Activated naive CD8-positive, alpha-beta T cell treated with anti-CD3 and anti-CD28 coated beads for 36 hours (primary cell): ENCODE results near the gene NPHS1. TPM values are rescaled to one million over a fixed set of nuclear protein-coding genes. Genes with fewer than 3 reads are reported as not detected.
"Not testable (repeated sequence)": the region's sequence is repeated elsewhere in the genome, so short reads cannot be mapped to it uniquely, and the experiment has no call there.

Experiments used
- DNase-seq: peaks from one replicate; pipeline ENCODE4 v3.0.0; 2021
- H3K27ac Mint-ChIP-seq: one replicate; pipeline ENCODE4 v1.8.0; 2022; ENCODE audit warnings: mild to moderate bottlenecking, moderate library complexity, mixed read lengths
- H3K27me3 Mint-ChIP-seq: one replicate; pipeline ENCODE4 v1.8.0; 2022; ENCODE audit warnings: mild to moderate bottlenecking, mixed read lengths
- H3K36me3 Mint-ChIP-seq: one replicate; pipeline ENCODE4 v1.8.0; 2021; ENCODE audit warnings: mild to moderate bottlenecking, mixed read lengths
- H3K4me1 Mint-ChIP-seq: one replicate; pipeline ENCODE4 v1.8.0; 2021; ENCODE audit warnings: mixed read lengths
- H3K4me3 Mint-ChIP-seq: one replicate; pipeline ENCODE4 v1.8.0; 2022; ENCODE audit warnings: mild to moderate bottlenecking, moderate library complexity, mixed read lengths
- H3K9me3 Mint-ChIP-seq: one replicate; pipeline ENCODE4 v1.8.0; 2022; ENCODE audit warnings: mixed read lengths
- total RNA-seq, 2 experiments: library from RNA; stranded (reverse); gene quantifications; one replicate each; pipeline ENCODE4 v1.2.3, GENCODE V29; 2021

NPHS1 gene
- total RNA-seq, 2 experiments from 2014 or later = 0.36 to 0.49 TPM

DNA sequence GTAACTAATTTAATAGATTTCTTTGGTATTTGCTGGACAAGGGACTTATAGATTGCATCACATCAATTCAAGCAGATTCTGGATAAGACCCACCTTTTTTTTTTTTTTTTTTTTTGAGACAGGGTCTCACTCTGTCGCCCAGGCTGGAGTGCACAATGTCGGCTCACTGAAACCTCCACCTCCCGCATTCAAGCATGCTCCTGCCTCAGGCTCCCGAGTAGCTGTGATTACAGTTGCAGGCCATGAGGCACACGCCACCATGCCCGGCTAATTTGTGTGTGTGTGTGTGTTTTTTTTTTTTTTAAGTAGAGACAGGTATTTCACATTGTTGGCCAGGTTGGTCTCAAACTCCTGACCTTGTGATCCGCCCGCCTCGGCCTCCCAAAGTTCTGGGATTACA lies 35.5 kb downstream of the NPHS1 start:
- H3K27ac Mint-ChIP-seq = no peak overlapping the region
- H3K4me3 Mint-ChIP-seq = no peak overlapping the region
- no peaks in the 10 kb centered on the region for H3K36me3 Mint-ChIP-seq
- peaks cover 2% of the 10 kb centered on the region for H3K4me1 Mint-ChIP-seq
- peaks cover 5% of the 10 kb centered on the region for H3K27me3 Mint-ChIP-seq
- no peaks in the 10 kb centered on the region for H3K9me3 Mint-ChIP-seq
- DNase-seq = no peak

DNA sequence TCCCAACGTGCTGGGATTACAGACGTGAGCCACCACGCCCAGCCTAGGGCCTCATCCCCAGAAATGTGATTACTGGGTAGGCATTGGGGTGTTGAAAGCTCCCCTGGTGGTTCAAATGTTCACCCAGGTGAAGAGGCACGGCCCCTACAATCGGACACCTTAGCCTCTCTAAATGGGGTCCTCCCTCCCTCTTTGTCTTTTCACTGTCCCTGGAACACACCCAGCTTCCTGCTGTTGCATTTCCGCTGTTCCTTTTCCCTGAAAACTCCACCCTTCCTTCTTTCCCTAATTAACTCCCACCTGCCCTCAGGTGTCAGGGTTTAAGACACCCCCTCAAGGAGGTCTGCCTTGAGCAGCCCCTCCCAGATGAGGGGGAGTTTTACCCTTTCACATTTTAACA lies 36.0 kb downstream of the NPHS1 start:
- Mint-ChIP-seq H3K36me3 (no peaks in the 10 kb centered on the region), H3K4me1 (peaks cover 2% of the 10 kb centered on the region), H3K4me3 (no peak overlapping the region), H3K27ac (no peak overlapping the region), H3K27me3 (peaks cover 9% of the 10 kb centered on the region), H3K9me3 (no peaks in the 10 kb centered on the region)
- DNase-seq = no peak

DNA sequence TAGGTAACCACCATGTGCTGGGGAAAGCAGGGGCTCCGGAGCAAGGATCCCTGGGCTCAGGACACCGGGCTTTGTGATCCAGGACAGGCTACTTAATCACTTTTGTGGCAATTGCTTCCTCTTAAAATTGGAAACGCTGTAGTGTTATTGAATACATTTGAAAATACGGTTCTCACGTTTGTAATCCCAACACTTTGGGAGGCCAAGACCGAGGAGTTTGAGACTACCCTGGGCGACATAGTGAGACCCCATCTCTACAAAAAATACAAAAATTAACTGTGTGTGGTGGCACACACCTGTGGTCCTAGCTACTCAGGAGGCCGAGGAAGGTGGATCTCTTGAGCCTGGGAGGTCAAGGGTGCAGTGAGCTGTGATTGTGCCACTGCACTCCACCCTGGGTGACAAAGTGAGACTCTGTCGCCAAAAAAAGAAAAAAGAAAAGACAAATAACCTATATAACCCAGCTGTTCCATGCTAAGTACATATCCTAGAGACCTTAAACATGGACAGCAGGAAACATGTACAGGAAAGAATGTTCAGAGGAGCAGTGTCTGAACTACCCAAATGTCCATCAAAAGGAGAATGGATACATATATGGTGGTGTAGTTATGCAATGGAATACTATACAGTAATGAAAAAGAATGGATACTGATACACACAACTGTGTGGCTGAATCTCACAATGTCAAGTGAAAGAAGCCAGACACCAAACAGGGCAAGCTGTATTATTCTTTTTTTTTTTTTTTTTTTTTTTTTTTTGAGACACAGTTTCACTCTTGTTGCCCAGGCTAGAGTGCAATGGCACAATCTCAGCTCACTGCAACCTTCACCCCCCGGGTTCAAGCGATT lies 39.0 kb downstream of the NPHS1 start:
- Mint-ChIP-seq H3K27me3 (peaks cover 23% of the 10 kb centered on the region), H3K4me1 (no peaks in the 10 kb centered on the region), H3K36me3 (no peaks in the 10 kb centered on the region), H3K9me3 (no peaks in the 10 kb centered on the region), H3K4me3 (no peak overlapping the region), H3K27ac (no peak overlapping the region)
- DNase-seq = no peak

DNA sequence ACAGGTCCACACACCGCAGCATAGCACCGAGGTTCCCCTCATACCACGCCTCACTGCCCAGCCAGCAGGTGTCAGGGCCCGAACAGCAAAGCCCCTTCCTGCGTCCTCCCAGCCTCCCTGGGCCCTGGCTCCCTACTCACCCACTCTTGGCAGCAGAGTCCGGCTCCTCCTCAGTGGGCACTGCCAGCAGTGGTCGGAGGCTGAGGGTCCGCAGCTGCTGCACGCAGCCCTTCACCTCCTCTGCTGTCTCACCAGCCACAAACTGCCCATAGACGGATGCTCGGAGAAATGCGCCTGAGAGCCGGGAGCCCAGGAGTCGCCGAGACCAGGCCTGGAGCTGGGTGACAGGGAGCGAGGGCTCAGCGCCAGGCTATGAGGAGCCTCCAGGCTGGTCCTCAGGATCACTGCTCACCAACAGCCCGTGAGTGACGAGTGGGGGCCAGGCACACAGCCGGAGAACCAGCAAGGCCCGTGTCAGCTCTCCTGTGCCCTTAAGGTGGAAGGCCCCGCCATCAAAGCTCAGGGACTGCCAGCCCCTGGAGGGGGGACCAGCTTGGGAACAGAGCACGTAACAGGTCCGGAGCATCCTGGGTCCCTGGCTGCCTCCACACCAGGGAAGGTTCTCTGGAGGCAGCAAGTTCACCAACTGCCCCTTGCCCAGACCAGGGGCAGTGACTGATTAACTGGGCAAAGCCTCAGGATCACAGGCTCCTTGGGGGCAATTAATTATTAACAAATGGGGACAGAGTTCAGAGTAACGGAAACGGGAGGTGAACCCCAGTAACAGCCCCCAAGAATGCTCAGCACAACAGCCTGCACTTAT lies 39.9 kb downstream of the NPHS1 start, which contains the start of gene PRODH2:
TSS of gene PRODH2 (minus strand) at position 626 of the 823 bp plus-strand sequence. CDS start at position 586, 40 bp downstream.
- Mint-ChIP-seq H3K4me1 (no peaks in the 10 kb centered on the region), H3K9me3 (no peaks in the 10 kb centered on the region), H3K36me3 (no peaks in the 10 kb centered on the region), H3K27ac (no peak within 1 kb of the TSS), H3K27me3 (peaks cover 23% of the 10 kb centered on the region), H3K4me3 (no peak within 1 kb of the TSS)
- no peak for DNase-seq

DNA sequence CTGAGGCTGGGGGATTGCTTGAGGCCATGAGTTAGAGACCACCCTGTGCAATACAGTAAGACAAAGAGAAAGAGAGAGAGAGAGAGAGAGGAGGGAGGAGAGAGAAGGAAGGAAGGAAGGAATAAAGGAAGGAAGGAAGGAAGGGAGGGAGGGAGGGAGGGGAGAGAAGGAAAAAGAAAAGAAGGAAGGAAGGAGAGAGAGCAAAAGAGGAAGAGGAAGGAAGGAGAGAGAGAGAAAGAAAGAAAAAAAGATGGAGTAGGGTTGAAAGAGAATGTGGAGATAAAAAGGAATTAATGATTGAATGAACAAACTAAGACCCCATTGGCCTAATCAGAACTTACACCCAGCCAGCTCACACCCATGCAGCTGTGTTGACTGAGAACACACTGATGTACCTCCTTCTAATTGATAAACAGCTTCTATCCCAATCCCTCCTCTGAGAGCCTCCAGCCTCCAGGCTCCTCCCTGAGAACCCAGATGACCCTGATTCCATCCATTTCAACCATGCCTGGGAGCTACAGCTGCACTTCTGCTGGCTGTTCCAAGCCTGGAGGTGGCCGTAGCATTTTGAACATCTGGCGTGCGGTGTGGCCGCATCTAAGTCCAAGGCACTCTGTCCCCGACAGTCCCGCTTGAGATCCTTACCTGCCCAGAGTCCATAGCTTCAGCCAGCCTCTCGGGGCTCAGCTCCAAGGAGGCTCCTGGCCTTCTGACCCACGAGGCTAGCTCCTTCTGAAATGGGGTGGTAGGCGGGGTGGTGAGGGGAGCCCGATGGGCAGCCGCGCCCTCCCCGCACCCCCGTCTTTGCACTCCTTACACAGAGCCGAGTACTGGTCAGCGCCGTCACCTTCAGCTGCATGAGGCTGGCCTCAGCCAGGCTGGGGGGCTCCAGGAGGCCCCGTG lies 40.7 kb downstream of the NPHS1 start:
- Mint-ChIP-seq H3K36me3 (no peaks in the 10 kb centered on the region), H3K27ac (no peak overlapping the region), H3K27me3 (peaks cover 21% of the 10 kb centered on the region), H3K4me3 (no peak overlapping the region), H3K4me1 (no peaks in the 10 kb centered on the region), H3K9me3 (no peaks in the 10 kb centered on the region)
- DNase-seq = no peak

DNA sequence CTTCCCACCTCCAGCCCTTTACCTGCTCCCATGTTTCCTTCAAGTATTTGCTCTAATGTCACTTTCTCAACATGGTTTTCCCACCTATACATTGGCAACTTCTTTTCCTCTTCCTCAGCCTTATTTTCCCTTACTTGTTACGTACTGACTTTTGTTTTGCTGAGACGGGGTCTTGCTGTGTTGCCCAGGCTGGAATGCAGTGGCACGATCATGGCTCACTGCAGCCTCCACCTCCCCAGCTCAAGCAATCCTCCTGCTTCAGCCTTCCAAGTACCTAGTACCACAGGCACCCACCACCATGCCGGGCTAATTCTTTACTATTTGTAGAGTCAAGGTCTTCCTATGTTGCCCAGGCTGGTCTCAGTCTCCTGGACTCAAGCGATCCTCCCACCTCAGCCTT lies 44.7 kb downstream of the NPHS1 start:
- H3K4me1 Mint-ChIP-seq = peaks cover 6% of the 10 kb centered on the region
- peaks cover 22% of the 10 kb centered on the region for H3K27me3 Mint-ChIP-seq
- H3K36me3 Mint-ChIP-seq = no peaks in the 10 kb centered on the region
- DNase-seq = no peak
- H3K9me3 Mint-ChIP-seq = no peaks in the 10 kb centered on the region
- H3K4me3 Mint-ChIP-seq = no peak overlapping the region
- no peak overlapping the region for H3K27ac Mint-ChIP-seq

DNA sequence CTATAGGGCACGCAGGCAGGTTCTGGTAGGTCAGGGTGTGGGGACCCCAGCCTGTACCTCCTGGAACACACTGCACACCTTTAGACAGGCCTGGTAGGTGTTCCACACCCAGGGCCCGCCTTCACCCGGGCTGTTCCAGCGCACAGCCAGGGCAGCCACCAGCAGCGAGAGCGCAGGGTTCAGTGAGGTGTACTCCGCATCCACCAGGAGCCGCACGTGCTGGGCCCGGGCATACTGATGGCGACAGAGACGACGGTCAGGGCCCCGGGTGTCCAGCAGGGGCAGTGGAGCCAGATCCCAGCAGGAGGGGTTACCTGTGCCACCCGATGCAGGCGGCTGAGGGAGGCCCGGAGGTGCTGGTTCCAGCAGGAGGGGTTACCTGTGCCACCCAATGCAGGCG lies 45.7 kb downstream of the NPHS1 start:
- H3K27ac Mint-ChIP-seq = no peak overlapping the region
- no peaks in the 10 kb centered on the region for H3K9me3 Mint-ChIP-seq
- peaks cover 6% of the 10 kb centered on the region for H3K4me1 Mint-ChIP-seq
- no peak overlapping the region for H3K4me3 Mint-ChIP-seq
- no peaks in the 10 kb centered on the region for H3K36me3 Mint-ChIP-seq
- H3K27me3 Mint-ChIP-seq = peaks cover 21% of the 10 kb centered on the region
- no peak for DNase-seq

DNA sequence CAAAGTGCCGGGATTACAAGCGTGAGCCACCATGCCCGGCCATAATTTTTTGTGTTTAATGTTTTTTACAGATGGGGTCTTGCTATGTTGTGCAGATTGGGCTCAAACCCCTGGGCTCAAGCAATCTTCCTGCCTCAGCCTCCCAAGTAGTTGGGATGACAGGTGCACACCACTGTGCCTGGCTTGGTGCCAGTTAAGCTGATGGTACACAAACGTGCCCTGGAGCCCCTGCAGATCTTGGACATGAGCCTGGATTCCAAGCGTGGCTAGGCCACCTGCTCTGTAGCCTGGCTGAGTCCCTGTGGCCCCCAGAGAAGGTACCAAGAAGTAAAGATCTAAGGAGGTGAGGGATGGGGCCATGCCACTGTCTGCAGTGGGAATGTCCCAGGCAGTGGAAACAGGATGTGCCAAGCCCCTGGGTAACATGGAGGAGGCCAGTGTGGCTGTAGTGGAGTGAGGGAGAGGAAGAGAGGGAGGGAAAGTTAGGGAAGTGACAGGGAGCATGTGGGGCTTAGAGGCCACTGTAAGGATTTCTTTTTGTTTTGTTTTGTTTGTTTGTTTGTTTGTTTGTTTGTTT lies 46.7 kb downstream of the NPHS1 start:
- Mint-ChIP-seq H3K9me3 (no peaks in the 10 kb centered on the region), H3K27me3 (peaks cover 13% of the 10 kb centered on the region), H3K36me3 (no peaks in the 10 kb centered on the region), H3K4me3 (no peak overlapping the region), H3K27ac (no peak overlapping the region), H3K4me1 (peaks cover 6% of the 10 kb centered on the region)
- DNase-seq = no peak

DNA sequence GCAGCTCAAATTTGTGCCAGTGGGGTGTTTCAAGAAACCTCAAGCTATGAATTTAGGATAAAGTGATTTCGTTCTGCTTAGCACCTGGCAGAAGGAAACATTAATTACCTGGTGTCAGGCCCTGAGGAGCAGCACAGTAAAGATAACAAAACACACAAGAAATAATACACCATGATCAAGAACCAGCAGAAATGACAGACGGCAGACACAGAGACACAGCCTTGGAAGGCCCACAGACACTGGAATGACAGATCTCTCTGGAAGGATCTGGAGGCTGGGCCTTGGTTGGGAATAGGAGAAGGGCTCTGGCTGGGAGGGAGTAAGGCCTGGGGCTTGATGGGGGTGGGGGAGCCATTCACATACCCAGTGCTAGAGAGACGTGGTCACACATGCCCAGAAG lies 50.5 kb downstream of the NPHS1 start:
- Mint-ChIP-seq H3K27me3 (peaks cover 30% of the 10 kb centered on the region), H3K36me3 (no peaks in the 10 kb centered on the region), H3K4me1 (peaks cover 14% of the 10 kb centered on the region)

DNA sequence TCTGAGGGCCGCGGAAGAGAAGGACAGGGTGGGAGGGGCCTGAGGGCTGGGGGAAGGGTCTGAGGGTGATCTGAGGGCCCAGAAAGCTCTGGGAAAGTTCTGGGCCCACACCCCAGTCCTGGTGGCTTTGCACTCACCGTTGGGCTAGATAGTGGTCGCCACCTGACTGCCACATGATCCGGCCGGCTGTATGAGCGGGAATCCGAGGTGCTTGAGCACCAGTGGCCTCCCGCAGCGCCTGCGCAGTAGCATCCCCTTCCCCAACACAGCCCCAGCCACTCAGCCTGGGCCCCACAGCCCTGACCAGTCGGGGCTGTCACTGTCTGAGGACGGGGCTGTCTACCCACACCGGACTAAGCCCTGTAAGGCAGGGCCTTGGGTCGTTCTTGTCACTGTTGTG lies 54.6 kb downstream of the NPHS1 start:
- no peak overlapping the region for H3K27ac Mint-ChIP-seq
- H3K36me3 Mint-ChIP-seq = no peaks in the 10 kb centered on the region

More for the DNA sequence above, 50.5 kb downstream of the NPHS1 start:
- DNase-seq = no peak
- no peak overlapping the region for H3K27ac Mint-ChIP-seq
- H3K4me3 Mint-ChIP-seq = no peak overlapping the region
- no peaks in the 10 kb centered on the region for H3K9me3 Mint-ChIP-seq

DNA sequence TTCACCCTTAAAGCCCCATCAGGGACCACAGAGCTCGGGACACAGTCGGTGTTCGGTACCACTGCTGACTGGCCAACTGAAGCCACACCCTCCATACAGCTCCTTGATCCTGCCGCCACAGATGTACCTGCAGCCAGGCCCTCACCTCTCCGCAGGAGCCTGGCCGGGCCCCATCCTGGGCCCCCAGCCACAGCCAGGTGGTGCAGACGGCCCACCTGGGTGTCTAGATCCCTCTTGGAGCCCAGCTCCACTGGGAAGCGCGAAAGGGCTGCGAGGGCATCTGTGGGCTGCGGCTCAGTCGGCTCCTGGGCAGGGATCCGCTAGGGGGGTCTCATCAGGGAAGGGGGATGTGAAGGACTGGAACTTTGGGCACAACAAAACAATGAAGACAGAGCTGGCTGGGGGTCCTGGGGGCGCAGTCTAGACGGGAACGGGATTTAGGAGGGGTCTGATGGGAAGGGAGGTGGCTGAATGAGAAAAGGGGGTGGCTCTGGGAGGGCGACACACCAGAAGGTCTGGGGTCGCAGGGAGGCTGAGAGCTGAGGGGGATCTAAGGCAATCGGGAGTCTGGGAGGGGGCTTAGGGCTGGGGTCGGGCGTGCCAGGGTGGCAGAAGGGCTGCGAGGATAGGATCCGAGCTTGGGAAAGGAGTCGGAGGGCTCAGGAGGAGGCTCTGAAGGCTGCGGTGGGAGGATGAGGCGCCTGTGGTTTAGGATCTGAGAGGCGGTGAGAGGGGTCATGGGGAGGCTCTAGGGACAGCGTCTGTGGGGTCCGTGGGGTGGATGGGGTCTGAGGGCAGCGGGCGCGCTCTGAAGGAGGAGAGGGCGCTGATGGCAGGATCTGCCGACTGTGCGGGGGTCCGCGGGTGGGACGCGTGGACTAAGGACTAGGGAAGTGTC lies 55.4 kb downstream of the NPHS1 start:
- H3K4me1 Mint-ChIP-seq = peaks cover 8% of the 10 kb centered on the region
- no peak overlapping the region for H3K4me3 Mint-ChIP-seq
- H3K27me3 Mint-ChIP-seq = peaks cover 46% of the 10 kb centered on the region
- DNase-seq = no peak
- H3K36me3 Mint-ChIP-seq = no peaks in the 10 kb centered on the region
- no peaks in the 10 kb centered on the region for H3K9me3 Mint-ChIP-seq
- no peak overlapping the region for H3K27ac Mint-ChIP-seq

More for the DNA sequence above, 54.6 kb downstream of the NPHS1 start:
- no peak for DNase-seq
- H3K9me3 Mint-ChIP-seq = no peaks in the 10 kb centered on the region
- H3K27me3 Mint-ChIP-seq = peaks cover 46% of the 10 kb centered on the region
- H3K4me3 Mint-ChIP-seq = no peak overlapping the region
- peaks cover 8% of the 10 kb centered on the region for H3K4me1 Mint-ChIP-seq

DNA sequence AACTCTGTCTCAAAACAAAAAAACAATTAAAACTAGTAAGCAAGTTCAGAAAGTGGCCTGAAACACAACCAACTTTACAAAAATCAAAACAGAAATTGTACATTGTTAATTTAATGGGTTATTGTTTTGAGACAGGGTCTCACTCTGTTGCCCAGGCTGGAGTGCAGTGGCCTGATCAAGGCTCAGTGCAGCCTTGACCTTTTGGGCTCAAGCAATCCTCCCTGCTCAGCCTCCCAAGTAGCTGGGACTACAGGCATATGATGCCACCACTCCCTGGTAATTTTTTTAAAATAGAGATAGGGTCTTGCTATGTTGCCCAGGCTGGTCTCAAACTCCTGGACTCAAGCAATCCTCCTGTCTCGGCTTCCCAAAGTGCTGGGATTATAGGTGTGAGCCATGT lies 56.7 kb downstream of the NPHS1 start:
- not testable (repeated sequence) for H3K36me3 Mint-ChIP-seq, H3K27ac Mint-ChIP-seq, H3K9me3 Mint-ChIP-seq, H3K4me3 Mint-ChIP-seq, DNase-seq, H3K4me1 Mint-ChIP-seq
- H3K27me3 Mint-ChIP-seq = peaks cover 46% of the 10 kb centered on the region

DNA sequence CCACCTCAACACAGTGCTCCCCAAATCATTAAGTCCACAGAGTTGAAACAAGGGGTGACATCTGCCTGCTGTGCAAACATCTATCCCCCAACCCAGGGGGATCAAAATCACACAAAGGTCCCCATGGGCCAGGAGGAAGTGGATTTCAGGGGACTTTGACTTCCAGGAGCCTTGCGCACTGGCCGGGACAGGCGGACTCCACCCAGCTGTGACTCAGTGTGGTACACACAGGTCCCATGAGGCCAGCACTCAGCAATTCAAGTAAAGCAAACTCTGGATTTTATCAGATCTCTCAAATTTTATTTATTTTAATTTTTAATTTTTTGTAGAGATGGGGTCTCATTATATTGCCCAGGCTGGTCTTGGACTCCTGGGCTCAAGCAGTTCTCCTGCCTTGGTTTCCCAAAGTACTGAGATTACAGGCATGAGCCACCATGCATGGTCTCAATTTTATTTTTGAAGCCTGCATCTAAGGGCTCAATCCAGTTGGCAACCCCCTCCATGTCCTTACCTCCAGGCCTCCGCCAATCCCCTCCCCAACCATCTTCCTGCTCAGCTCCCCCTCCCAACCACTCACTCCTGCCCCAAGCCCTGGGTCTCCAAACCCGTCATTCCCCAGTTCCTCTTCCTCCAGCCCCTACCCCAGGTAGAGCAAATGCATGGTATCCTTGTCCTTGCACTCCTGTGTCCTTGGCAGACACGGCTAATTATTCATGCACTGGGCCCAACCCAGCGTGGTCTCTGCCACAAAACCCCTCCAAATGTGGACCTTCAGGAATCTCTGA lies 58.7 kb downstream of the NPHS1 start:
- H3K9me3 Mint-ChIP-seq = no peaks in the 10 kb centered on the region
- peaks cover 8% of the 10 kb centered on the region for H3K4me1 Mint-ChIP-seq
- H3K27me3 Mint-ChIP-seq = peaks cover 38% of the 10 kb centered on the region
- DNase-seq = no peak
- H3K4me3 Mint-ChIP-seq = no peak overlapping the region
- no peak overlapping the region for H3K27ac Mint-ChIP-seq
- H3K36me3 Mint-ChIP-seq = no peaks in the 10 kb centered on the region
